NCI-H1436 treated with DMSO at 0.1 percent for 48 hours (cell line): ENCODE measurements around the gene TMEM41A.
"Not testable (repeated sequence)": the region's sequence is repeated elsewhere in the genome, so short reads cannot be mapped to it uniquely, and the experiment has no call there.

Experiments used
- DNase-seq: peaks from one replicate; lab custom pipeline; 2025; lab: John Stamatoyannopoulos, UW

The TMEM41A gene

DNA sequence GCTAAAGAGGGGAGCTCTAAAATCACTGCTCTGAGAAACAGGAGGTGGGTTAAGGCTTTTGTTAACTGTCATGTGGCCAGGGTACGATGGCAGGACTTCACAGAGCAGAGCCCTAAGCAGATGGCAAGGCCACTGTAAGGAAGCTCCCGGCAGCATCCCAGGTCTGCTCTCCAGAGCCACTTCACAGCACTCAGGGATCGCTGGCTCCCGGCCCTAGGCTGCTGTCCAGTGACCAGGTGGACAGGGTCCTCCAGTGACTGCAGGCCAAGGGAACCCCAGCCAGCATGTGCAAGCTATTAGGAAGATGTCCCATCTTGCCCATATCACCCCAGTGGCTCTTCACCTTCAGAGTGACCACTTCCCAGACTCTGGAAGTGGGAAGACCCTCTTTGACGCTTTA lies 10.4 kb downstream of the TMEM41A start:
- no peak for DNase-seq

DNA sequence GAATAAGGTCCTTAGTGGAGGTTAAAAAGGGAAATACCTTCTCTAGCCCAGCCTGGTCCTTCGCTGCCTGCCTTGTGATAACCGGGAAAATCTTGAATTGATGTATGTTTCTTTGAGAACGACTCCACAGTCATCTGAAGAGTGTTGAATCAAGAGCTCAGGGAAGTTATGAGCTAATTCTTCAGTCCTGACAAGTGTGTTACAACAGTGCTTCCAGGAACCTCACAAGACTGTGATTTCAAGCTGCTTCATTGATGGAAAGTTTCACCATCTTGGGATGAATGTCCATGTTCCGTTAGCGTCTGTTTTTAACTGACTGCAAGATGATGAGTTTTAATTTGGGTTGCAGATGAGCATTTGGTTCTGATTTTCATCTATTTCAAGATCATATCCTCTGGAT lies 12.4 kb downstream of the TMEM41A start:
- no peak for DNase-seq

DNA sequence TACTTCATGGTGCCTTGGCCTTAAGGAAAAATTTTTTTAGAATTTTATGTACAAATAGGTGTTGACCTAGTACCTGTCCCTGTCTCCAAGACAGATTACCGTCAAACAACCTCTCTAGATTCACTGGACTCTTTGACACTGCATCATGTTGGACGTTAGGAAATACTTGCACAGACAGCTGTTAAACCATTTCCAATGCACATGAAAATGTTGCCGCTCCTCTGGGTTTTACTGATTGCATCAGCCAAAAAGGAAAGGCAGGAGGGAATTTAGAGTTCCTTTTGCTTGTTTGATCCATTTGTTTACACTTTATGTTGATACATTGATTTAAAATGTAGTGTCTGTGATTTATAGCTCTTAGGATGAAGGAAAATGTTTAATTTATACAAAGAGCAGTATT lies 14.5 kb downstream of the TMEM41A start:
- DNase-seq = no peak

DNA sequence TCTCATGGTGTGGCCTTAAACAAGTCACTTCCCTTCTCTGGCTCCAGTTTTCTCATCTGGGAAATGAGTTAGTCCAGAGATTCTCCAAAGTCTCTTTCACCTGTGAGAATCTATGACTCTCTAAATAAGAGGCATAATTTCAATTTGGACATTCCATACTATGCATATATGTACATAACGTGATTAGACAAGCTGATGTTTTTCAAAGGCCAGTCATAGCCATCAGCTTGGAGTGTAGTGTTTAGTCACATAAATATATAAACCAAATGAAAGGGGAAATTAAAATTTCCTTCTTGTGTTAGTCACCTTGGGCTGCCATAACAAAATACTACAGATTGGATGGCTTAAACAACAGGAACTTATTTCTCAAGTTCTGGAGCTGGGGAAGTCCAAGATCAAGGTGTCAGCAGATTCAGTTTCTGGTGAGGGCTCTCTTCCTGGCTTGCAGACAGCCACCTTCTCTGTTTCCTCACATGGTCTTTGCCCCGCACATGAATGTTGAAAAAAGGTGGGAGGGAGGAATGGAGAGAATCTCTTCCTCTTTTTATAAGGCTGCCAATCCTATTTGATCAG lies 19.4 kb downstream of the TMEM41A start:
- no peak for DNase-seq

DNA sequence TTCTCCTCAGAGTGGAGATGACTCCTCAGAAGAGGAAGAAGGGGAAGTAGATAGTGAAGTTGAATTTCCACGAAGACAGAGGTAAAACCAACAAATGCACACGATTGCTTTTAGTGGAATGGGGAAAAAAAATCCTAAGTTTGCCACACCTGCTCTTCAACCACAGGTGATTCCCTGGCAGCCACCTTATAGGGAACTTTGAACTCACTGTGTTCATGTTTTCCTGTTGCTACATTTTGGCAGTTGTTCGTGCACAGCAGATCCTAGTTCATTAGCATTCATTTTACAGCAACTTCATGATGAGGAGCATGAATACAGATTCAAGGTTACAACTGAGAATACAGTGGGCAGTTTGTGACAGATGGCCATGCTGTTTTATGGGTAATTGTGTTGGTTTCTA lies 21.5 kb downstream of the TMEM41A start:
- no peak for DNase-seq

DNA sequence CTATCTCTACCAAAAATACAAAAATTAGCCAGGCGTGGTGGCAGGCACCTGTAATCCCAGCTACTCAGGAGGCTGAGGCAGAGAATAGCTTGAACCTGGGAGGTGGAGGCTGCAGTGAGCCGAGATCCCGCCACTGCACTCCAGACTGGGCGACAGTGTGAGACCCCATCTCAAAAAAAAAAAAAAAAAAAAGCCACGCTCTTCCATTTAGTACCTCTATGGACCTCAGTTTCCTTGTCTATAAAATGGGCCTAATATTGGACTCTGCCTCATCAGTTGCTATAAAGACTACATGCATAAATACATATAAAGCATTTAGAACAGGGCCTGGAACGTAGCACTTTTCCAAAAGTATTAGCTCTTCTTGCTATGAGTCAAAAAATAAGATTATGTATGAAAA lies 23.9 kb downstream of the TMEM41A start:
- not testable (repeated sequence) for DNase-seq

DNA sequence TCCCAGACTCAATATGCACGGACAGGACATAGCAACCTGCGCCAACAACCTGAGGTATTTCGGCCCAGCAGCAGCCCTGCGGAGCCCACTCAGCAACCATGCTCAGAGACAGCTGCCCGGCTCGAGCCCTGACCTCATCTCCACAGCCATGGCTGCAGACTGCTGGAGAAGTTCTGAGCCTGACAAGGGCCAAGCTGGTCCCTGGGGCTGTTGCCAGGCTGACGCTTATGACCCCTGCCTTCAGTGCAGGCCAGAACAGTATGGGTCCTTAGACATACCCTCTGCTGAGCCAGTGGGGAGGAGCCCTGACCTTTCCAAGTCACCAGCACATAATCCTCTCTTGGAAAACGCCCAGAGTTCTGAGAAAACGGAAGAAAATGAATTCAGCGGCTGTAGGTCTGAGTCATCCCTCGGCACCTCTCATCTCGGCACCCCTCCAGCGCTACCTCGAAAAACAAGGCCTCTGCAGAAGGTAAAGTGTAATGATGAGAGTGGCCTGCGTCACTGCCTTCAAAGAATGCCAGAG lies 25.5 kb downstream of the TMEM41A start:
- no peak for DNase-seq

DNA sequence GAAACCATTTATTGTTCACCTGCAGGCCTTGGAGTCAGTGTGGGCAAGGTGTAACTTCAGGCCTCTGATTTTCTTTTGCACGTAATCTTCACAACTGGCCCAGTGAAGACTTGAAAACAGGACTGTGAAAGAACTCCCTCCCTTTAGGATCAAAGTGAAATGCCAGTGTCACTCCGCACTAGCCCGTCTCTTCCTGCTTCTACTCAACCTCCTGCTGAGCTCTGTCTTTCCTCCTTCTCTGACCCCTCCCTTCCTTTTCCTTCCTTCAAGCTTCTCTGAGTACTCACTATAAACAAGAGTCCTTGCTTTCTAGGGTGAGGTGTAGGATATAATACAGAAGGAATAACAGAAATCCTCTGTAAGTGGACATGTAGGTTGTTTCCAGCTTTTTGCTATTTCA lies 28.5 kb downstream of the TMEM41A start:
- DNase-seq = no peak

DNA sequence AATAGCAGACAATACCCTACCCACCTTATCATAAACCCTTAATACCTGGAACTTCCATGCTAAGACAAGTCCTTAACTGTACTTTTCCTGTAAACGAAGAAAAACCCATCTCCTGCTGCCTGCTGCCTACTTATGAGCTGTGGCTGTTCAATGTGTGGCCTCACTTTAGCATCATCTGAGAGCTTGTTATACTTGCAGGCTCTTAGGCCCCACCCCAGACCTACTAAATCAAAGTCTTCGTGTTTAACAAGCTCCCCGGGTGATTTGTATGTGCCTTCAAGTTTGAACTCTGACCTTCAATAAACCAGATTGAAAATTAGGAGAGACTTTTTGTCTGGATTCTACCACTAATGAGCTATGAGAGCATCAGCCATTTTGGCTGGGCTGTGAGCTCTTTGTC lies 29.3 kb downstream of the TMEM41A start:
- DNase-seq = no peak

DNA sequence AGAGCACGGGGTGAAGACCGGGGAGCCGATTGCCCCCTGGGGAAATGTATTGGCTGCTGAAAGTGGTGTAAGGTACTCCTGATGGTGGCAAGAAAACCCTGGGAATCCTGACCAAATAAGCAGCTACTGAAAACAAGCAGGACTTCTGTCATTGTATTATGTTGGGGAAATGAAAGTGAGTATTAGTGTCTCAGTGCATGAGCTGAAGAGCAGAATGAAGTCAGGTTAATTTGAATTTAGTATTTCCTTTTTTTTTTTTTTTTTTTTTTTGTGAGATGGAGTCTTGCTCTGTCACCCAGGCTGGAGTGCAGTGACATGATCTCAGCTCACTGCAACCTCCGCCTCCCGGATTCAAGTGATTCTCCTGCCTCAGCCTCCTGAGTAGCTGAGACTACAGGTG lies 32.7 kb downstream of the TMEM41A start:
- DNase-seq = not testable (repeated sequence)

DNA sequence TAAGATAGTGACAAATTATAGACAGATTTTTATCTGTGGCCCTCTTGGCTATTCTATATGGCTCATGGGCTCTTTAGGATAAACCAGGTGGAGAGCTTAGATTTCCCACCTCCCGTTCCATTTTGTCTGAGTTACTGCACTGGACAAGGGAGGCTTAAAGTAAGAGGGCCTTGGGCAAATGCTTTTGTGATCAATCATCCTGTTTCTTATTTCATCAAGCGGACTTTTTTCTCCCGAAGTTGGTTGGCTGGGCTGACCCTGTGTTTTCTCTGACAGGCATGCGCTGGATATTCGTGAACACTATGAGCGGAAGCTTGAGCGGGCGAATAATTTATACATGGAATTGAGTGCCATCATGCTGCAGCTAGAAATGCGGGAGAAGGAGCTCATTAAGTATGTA lies 33.4 kb downstream of the TMEM41A start:
- DNase-seq = no peak

DNA sequence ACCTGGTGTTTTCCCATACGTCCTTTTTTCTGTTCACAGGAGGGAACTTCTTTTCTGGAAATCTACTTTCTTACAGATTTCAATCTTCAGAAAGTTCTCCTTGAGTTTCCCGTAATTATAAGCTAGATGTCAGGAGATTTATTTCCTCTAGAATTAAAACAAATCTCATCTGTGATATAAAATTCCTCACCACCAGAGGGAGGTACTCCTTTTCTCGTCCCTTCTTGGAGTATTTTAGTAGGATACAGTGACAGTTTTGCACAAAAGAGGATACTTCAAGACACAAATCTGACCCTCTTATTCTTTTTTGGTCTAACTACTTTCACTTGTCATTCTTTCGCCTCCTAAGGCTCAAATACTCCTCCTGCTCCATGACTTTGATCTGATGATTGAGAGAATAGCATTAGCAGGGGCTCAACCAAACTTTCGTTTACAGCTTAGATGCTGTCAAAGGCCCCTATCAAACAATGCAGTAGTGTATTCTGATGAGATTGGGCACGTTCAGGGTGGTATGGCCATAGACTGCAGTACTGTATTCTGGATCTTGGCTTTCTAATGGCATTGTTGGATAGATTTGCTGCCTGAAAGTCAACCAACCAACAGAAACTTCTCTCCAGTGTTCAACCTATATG lies 38.0 kb downstream of the TMEM41A start:
- no peak for DNase-seq

DNA sequence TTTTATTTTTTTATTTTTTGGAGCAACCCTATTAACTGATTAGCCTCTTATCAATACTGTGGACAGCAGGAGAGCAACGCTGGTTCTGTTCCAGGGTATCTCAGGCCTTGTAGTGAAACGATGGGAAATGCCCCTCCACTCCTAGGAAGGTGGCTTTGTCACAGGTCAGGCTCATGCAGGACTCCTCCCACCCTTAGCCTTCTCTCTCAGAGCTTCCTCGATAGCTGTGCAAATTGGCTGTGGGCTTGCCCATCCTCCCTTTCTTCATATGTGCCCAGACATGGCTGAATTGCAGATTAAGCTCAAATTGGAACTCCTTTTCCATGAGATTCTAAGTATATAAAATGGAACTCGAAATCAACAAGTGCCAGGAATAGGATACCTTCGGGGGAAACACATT lies 38.5 kb downstream of the TMEM41A start:
- DNase-seq = no peak

DNA sequence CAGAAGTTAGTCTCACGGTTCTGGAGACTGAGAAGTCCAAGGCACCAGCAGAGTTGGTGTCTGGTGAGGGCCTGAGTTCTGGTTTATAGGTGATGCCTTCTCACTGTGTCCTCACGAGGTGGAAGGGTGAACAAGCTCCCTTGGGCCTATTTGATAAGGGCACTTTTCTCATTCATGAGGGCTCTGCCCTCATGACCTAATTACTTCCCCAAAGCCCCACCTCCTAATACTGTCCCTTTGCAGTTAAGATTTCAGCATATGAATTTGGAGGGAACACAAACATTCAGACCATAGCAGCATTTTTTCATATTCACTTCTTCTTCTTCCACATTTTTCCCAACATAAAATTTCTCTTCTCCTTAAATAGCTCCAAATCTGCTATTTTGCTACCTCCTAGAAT lies 41.5 kb downstream of the TMEM41A start:
- no peak for DNase-seq

DNA sequence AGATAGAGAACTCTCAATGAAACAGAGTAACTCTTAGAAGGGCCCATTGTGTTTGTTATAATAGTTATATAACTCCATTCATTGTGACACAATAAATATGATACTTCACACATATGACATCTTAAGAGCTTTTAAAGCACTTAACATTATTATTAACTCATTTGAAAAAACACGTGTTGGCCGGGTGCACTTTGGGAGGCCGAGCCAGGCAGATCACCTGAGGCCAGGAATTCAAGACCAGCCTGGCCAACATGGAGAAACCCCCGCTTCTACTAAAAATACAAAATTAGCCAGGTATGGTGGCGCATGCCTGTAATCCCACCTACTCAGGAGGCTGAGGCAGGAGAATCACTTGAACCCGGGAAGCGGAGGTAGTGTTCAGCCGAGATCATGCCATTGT lies 47.4 kb downstream of the TMEM41A start:
- DNase-seq = not testable (repeated sequence)

DNA sequence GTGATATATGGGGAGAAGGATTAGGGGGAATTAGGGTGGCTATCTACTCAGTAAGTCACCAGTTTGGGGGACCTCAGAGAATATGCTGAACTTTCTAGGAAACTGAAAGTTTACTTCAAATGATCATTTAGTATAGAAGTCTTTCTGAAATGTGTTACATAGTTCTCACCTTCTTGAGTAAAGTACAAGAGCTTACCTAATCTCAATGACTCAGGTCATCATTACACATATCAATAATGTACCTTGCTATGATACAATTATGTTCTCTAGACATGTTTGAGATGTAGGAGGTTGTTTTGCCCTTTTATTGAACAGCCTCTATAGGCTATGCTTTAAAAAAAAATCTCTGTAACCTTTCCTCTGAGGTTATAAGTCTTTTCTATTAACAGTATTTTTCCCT lies 50.7 kb downstream of the TMEM41A start:
- DNase-seq = no peak

DNA sequence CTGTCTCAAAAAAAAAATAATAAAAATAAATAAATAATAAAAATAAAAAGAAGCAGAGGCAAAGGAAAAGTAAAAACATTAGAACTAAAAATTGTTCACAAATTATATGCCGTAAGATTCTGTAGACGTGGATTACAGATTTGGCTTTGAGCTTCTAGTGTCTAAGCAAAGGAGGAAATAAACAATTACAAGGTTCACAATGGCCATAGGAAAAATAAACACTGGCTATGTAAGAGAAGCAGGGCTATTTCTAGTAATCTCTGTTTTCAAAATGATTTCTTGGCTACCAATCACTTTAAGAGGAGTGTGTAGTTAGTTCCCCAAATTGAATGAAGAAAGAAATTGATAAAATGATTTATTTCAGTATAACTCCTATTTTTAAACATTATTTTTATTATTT lies 54.5 kb downstream of the TMEM41A start:
- no peak for DNase-seq

DNA sequence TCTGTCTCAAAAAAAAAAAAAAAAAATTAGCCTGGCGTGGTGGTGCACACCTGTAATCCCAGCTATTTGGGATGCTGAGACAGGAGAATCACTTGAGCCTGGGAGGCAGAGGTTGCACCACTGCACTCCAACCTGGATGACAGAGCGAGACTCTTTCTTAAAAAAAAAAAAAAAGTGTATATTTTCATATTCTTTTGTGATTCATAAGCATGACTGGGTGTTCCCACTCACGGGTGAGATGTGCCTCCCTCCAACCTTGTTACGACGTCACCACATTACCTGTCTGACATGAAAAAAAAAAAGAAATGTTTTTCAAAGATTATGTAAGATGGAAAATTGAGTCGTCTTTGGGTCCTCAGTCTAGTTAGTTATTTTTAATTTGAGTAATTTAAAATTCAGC lies 56.8 kb downstream of the TMEM41A start:
- no peak for DNase-seq

DNA sequence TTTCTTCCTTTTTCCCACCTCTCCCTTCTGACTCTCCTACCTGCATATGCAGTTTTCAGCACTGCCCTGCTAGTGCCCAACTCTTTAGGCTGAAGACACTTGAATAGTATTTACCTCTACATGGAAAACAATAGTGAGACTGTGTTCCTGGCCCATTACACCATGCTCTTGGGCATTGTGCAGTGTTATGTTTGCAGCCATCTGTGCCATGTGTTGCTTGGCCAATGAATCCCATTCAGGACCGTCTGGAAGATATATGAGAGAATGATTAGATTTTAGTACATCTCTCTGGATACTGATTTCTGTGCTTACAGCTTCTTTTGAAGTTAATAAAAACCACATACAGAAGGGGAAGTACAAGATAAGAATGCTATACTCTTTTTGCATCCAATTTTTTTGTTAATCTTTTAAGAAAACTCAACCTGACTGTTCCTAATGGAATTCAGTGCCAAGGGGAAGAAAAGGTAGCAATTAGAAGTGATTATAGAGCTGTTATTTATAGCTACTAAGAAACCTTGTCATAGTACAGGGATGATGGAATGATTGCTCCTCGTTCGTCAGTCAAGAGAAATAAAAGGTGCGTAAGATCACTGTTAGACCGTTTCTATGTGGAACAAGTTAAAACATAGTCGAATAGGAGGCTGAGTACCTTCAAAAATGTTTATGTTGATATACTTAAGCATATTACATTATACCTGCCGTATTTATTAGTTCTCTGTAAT lies 58.9 kb downstream of the TMEM41A start:
- DNase-seq = no peak
